Chondrocyte (in vitro differentiated cells): ENCODE measurements around the gene RNASEH2C. TPM values are rescaled to one million over a fixed set of nuclear protein-coding genes. Genes with fewer than 3 reads are reported as not detected.
"Not testable (repeated sequence)": the region's sequence is repeated elsewhere in the genome, so short reads cannot be mapped to it uniquely, and the experiment has no call there.

Source experiments
- DNase-seq: peaks from one replicate; pipeline ENCODE4 v3.0.0; 2021; ENCODE audit warnings: mixed read lengths, low spot score
- H3K27ac Mint-ChIP-seq: one replicate; pipeline ENCODE4 v1.8.0; 2021; ENCODE audit warnings: mild to moderate bottlenecking, moderate library complexity, mixed read lengths; ENCODE audit not compliant: unreplicated experiment
- H3K27me3 Mint-ChIP-seq: 2 replicates; pipeline ENCODE4 v1.8.0; 2021; ENCODE audit warnings: low read depth, mixed read lengths
- H3K36me3 Mint-ChIP-seq: 2 replicates; pipeline ENCODE4 v1.8.0; 2021; ENCODE audit warnings: low read depth, mixed read lengths
- H3K4me1 Mint-ChIP-seq: 2 replicates; pipeline ENCODE4 v1.8.0; 2021; ENCODE audit warnings: low read depth, mild to moderate bottlenecking, mixed read lengths
- H3K4me3 Mint-ChIP-seq: one replicate; pipeline ENCODE4 v1.8.0; 2021; ENCODE audit warnings: mild to moderate bottlenecking, moderate library complexity, mixed read lengths; ENCODE audit not compliant: unreplicated experiment
- H3K9me3 Mint-ChIP-seq: 2 replicates; pipeline ENCODE4 v1.8.0; 2021; ENCODE audit warnings: low read depth, mixed read lengths
- total RNA-seq: library from RNA; stranded (reverse); gene quantifications from 3 replicates; pipeline ENCODE4 v1.2.1, GENCODE V29; 2021
- TF ChIP-seq, protein P1 (sequence below): fragments of 200-600 bp; sonication (generic); IDR thresholded peaks from 2 replicates; pipeline ENCODE4 v1.5.0; 2021; ENCODE audit warnings: antibody characterized with exemption, mild to moderate bottlenecking, moderate library complexity

The RNASEH2C gene
- total RNA-seq, 1 donor from 2014 or later = 42.7 TPM

DNA sequence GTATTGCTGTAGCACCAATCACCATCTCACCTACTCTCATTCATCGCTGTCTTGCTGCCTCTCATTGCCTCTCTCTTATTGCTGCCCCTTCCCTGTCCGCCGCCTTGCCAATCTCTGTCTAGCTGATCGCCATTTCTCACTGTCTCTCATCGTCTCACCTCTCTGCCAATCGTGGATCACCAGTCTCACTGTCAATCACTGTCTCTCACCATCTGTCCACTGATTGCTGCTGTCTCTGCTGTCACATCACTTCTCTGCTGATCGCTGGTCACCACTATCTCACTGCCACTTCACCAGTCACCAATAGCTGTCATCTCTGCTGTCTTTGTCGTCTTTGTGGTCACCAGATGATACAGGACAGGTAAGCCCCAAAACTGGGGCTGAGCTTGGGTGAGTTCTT is 20.6 kb upstream of the RNASEH2C start:
- H3K4me1 Mint-ChIP-seq = no peaks in the 10 kb centered on the region
- peaks cover 8% of the 10 kb centered on the region for H3K9me3 Mint-ChIP-seq
- peaks cover 3% of the 10 kb centered on the region for H3K36me3 Mint-ChIP-seq
- H3K27me3 Mint-ChIP-seq = no peaks in the 10 kb centered on the region
- no peak overlapping the region for H3K27ac Mint-ChIP-seq
- TF ChIP-seq, protein P1, sequence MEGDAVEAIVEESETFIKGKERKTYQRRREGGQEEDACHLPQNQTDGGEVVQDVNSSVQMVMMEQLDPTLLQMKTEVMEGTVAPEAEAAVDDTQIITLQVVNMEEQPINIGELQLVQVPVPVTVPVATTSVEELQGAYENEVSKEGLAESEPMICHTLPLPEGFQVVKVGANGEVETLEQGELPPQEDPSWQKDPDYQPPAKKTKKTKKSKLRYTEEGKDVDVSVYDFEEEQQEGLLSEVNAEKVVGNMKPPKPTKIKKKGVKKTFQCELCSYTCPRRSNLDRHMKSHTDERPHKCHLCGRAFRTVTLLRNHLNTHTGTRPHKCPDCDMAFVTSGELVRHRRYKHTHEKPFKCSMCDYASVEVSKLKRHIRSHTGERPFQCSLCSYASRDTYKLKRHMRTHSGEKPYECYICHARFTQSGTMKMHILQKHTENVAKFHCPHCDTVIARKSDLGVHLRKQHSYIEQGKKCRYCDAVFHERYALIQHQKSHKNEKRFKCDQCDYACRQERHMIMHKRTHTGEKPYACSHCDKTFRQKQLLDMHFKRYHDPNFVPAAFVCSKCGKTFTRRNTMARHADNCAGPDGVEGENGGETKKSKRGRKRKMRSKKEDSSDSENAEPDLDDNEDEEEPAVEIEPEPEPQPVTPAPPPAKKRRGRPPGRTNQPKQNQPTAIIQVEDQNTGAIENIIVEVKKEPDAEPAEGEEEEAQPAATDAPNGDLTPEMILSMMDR = no peak
- no peak overlapping the region for H3K4me3 Mint-ChIP-seq
- no peak for DNase-seq

DNA sequence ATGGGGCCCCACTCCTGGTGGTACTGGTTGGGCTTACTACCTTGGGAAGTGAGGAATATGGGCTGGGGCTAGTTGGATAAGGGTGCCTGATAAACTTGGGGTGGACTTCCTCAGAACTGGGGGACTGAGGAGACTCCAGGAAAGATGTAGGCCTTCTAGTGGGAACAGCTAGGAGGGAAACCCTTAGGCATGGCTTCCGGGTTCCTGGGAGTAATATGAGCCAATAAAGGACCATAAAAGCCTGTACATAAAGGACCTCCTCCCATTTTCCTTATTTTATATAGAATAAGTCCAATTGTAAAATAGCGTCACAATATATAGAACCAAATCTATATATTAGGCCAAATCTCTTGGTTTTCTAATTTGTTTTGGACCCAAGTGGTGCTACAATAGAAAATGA is 18.4 kb upstream of the RNASEH2C start:
- H3K27ac Mint-ChIP-seq = no peak overlapping the region
- TF ChIP-seq, protein P1 = no peak
- no peak for DNase-seq
- no peaks in the 10 kb centered on the region for H3K4me1 Mint-ChIP-seq
- H3K9me3 Mint-ChIP-seq = peaks cover 8% of the 10 kb centered on the region
- H3K4me3 Mint-ChIP-seq = no peak overlapping the region
- H3K27me3 Mint-ChIP-seq = no peaks in the 10 kb centered on the region
- H3K36me3 Mint-ChIP-seq = peaks cover 3% of the 10 kb centered on the region

GRCh38 chr11:65736810-65737209 is 16.2 kb upstream of the RNASEH2C start:
- Mint-ChIP-seq H3K27ac (no peak overlapping the region), H3K4me3 (no peak overlapping the region), H3K36me3 (peaks cover 4% of the 10 kb centered on the region), H3K27me3 (no peaks in the 10 kb centered on the region), H3K9me3 (peaks cover 10% of the 10 kb centered on the region), H3K4me1 (no peaks in the 10 kb centered on the region)
- DNase-seq = no peak
- TF ChIP-seq, protein P1 = no peak

GRCh38 chr11:65735111-65735510 is 14.5 kb upstream of the RNASEH2C start:
- not testable (repeated sequence) for DNase-seq, H3K4me3 Mint-ChIP-seq, H3K27ac Mint-ChIP-seq, H3K4me1 Mint-ChIP-seq, H3K27me3 Mint-ChIP-seq, H3K36me3 Mint-ChIP-seq
- peaks cover 11% of the 10 kb centered on the region for H3K9me3 Mint-ChIP-seq

DNA sequence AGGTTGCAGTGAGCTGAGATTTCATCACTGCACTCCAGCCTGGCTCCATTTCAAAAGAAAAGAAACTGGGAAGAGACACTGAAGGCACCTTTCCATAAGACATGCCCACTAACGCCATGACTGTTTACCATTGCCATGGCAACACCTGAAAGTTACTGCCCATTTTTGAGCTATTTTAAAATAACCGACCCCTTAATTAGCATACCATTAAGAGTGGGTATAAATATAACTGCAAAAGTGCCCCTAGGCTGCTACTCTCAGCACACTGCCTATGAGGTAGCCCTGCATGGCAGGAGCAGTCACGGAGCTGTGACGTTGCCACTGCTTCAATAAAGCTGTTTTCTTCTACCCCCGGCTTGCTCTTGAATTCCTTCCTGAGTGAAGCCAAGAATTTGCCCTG is 9.9 kb upstream of the RNASEH2C start:
- TF ChIP-seq, protein P1 = no peak
- no peak for DNase-seq
- Mint-ChIP-seq H3K36me3 (peaks cover 8% of the 10 kb centered on the region), H3K4me1 (no peaks in the 10 kb centered on the region), H3K27ac (no peak overlapping the region), H3K4me3 (no peak overlapping the region), H3K27me3 (no peaks in the 10 kb centered on the region), H3K9me3 (peaks cover 3% of the 10 kb centered on the region)

- no peak overlapping the region for H3K27ac Mint-ChIP-seq
- H3K36me3 Mint-ChIP-seq = peaks cover 8% of the 10 kb centered on the region
- H3K9me3 Mint-ChIP-seq = peaks cover 3% of the 10 kb centered on the region
- no peak overlapping the region for H3K4me3 Mint-ChIP-seq
- TF ChIP-seq, protein P1 = no peak
- no peaks in the 10 kb centered on the region for H3K27me3 Mint-ChIP-seq
- H3K4me1 Mint-ChIP-seq = no peaks in the 10 kb centered on the region
- no peak for DNase-seq
Measured at GRCh38 chr11:65727865-65728264, 7.3 kb upstream of the RNASEH2C start.
